ENCODE data around the gene PADI4. TPM values are rescaled to one million over a fixed set of nuclear protein-coding genes. Genes with fewer than 3 reads are reported as not detected.

PADI4 gene
- total and polyA plus RNA-seq, 2 of the 4 experiments (the other 2 are of a cell fraction) = not detected

DNA sequence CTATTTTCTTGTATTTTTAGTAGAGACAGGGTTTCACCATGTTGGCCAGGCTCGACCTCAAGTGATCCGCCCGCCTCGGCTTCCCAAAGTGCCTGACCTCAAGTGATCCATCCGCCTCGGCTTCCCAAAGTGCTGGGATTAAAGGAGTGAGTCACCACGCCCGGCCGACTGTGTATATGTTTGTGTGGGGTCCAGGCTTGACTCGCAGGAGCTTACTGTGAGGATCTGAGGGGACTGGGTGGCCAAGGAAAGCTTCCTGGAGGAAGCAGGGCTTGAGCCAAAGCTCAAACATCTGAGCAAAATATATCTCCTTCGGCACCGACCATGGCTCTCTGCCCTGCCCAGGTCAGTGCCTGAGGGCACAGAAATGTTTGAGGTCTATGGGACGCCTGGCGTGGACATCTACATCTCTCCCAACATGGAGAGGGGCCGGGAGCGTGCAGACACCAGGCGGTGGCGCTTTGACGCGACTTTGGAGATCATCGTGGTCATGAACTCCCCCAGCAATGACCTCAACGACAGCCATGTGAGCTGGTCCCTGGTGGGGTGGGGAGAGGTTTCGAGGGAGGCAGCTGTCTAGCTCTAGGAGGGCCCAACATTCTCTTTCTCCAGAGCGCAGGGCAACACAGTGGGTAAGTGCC, 48.6 kb upstream of the PADI4 start:
- Histone ChIP-seq H2BK20ac (ENCODE audit: low read depth, low read length) (peak overlapping the region; percentile 26; the same call in 1 of the 2 replicates), H4K20me1 (ENCODE audit: insufficient read depth, low read length) (peaks cover 4% of the 10 kb centered on the region; the same call in 1 of the 2 replicates), H2AK9ac (replicated peaks; ENCODE audit: low read depth, low read length, poor library complexity) (peak overlapping the region; percentile 15), H3K23ac (ENCODE audit: low read depth, low read length) (no peak overlapping the region), H3K4me3 (ENCODE audit: insufficient read depth, low read depth, low read length) (no peak overlapping the region), H3K14ac (replicated peaks; ENCODE audit: low read depth, low read length) (no peak overlapping the region; the same call in 1 of the 2 replicates), H2BK5ac (ENCODE audit: low read depth, low read length, poor library complexity, severe bottlenecking) (no peak overlapping the region), H3K9ac (ENCODE audit: low read depth, low read length) (no peak overlapping the region), H3K4ac (ENCODE audit: low read depth, low read length) (peak overlapping the region; percentile 35; the same call in 1 of the 2 replicates), H3K27ac (ENCODE audit: insufficient read depth, low read length) (no peak overlapping the region), H3K9me3 (ENCODE audit: control insufficient read depth, insufficient read depth, low read length) (no peaks in the 10 kb centered on the region; the same call in 1 of the 2 replicates), H2AFZ (replicated peaks; ENCODE audit: low read length, poor library complexity) (peak overlapping the region; percentile 64), H3K79me1 (ENCODE audit: low read depth in 1 of 2, low read length in 2 of 2) (no peaks in the 10 kb centered on the region), H3K4me2 (ENCODE audit: low read depth, low read length) (no peak overlapping the region), H3K4me1 (ENCODE audit: control insufficient read depth, insufficient read depth, low read length) (peaks cover 7% of the 10 kb centered on the region), H3K36me3 (ENCODE audit: control insufficient read depth, insufficient read depth, low read length) (no peaks in the 10 kb centered on the region), H3K56ac (ENCODE audit: extremely low read depth, insufficient read depth, low read length) (no peak overlapping the region; the same call in 1 of the 2 replicates), H4K91ac (ENCODE audit: insufficient read depth, low read depth, low read length) (no peak overlapping the region; the same call in 1 of the 2 replicates), H2BK15ac (ENCODE audit: low read depth, low read length) (no peak overlapping the region), H3K9me1 (ENCODE audit: insufficient read depth, low read length) (no peaks in the 10 kb centered on the region; the same call in 1 of the 2 replicates), H4K8ac (ENCODE audit: low read depth in 2 of 2, low read length in 2 of 2) (peak overlapping the region in 1 of 2 experiments; percentile 10; a peak in 1 of 4 replicates), H2BK120ac (ENCODE audit: low read depth, low read length) (peak overlapping the region; percentile 45; the same call in 1 of the 2 replicates), H4K5ac (ENCODE audit: low read depth, low read length) (no peak overlapping the region), H3K27me3 (ENCODE audit: control insufficient read depth, insufficient read depth, low read length) (peaks cover 15% of the 10 kb centered on the region), H2AK5ac (ENCODE audit: low read depth, low read length) (peak overlapping the region; percentile 58; the same call in 1 of the 2 replicates), H3K18ac (ENCODE audit: low read depth, low read length) (no peak overlapping the region)
- intact Hi-C loops (cut with micrococcal nuclease) = no loop called here
- CTCF ChIA-PET = interaction anchor here (1.8 kb wide), 1 partner anchor 22 kb away, joined by 8 read pairs; no protein-coding TSS in a partner anchor
- TF ChIP-seq, protein P1, sequence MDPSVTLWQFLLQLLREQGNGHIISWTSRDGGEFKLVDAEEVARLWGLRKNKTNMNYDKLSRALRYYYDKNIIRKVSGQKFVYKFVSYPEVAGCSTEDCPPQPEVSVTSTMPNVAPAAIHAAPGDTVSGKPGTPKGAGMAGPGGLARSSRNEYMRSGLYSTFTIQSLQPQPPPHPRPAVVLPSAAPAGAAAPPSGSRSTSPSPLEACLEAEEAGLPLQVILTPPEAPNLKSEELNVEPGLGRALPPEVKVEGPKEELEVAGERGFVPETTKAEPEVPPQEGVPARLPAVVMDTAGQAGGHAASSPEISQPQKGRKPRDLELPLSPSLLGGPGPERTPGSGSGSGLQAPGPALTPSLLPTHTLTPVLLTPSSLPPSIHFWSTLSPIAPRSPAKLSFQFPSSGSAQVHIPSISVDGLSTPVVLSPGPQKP (IDR thresholded peaks at IDR 0.05; ENCODE audit: borderline replicate concordance, low read depth, low read length) = no peak
- TF ChIP-seq NFE2L2 (IDR thresholded peaks at IDR 0.05; ENCODE audit: low read depth, low read length) (no peak), RAD21 (IDR thresholded peaks at IDR 0.05; ENCODE audit: low read length) (no peak), RCOR1 (IDR thresholded peaks at IDR 0.05; ENCODE audit: insufficient replicate concordance, low read length) (peak; percentile 58), FOS (IDR thresholded peaks at IDR 0.05; ENCODE audit: low read depth, low read length) (peak; percentile 69)
- TF ChIP-seq, protein P2, sequence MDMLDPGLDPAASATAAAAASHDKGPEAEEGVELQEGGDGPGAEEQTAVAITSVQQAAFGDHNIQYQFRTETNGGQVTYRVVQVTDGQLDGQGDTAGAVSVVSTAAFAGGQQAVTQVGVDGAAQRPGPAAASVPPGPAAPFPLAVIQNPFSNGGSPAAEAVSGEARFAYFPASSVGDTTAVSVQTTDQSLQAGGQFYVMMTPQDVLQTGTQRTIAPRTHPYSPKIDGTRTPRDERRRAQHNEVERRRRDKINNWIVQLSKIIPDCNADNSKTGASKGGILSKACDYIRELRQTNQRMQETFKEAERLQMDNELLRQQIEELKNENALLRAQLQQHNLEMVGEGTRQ (IDR thresholded peaks at IDR 0.05; ENCODE audit: low read depth, low read length) = no peak
- BruUV-seq (replicated peaks) = no TSS peak
- DNase-seq (peak; percentile 63), ATAC-seq (ENCODE audit: low read depth) (peak; percentile 90)
- in situ Hi-C loops (cut with MboI; ENCODE audit: low sequenced_read_pairs) = no loop called here
- WGBS, 2 experiments (ENCODE audit: extremely low coverage in 2 of 2, insufficient read length in 1 of 2) = 0% methylated on average over 1 of the region's 24 CpGs; no CpG with 5 or more reads in 1 of the 2 experiments
- POLR2A ChIA-PET (ENCODE audit: unreplicated experiment) = interaction anchor here (0.6 kb wide), 1 partner anchor 308 kb away, joined by 4 read pairs; no protein-coding TSS in a partner anchor
- dilution Hi-C loops (cut with HindIII; ENCODE audit: low sequenced_read_pairs, unreplicated experiment) = no loop called here

Measured in IMR-90 (cell line).